ENCODE measurements around the gene PTPRH. TPM values are rescaled to one million over a fixed set of nuclear protein-coding genes. Genes with fewer than 3 reads are reported as not detected.

Gene PTPRH
- total RNA-seq, 4 donors from 2014 or later, result 31.2 to 176 (median 102) TPM

DNA sequence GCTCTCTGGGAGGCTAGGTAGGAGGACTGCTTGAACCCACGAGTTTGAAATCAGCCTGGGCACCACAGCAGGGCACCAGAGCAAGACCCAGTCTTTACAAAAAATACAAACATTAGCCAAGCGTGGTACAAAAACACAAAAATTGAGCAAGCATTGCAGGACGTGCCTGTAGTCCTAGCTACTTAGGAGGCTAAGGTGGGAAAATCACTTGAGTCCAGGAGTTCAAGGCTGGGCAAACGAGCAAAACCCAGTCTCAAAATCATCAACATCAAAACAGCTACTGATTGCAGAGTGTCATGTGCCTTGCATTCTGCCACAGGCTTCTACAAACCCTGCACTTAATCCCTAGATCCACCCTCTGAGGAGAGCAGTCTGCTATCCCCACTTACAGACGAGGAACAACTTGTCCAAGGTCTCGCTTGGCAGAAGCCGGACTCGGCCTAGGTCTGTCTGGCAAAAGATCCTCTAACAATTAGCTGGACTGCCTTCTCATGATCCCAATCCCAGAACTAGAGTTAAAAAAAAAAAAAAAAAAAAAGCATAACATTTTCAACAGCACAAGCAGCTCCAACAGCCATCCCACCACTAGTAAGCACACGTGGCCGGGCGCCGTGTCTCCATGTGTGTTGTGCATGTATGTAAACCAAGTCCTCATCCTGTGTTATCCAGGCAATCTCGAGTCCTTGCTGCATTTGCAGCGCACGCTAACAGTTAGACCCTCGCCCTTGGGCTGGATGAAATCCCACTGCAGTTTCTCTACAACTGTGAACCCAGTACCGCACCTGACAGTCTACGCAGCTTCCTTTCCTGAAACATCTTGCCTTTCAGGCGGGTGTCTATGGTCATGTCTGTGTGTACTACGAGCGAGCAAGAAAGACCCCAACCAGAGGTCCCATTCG is 47.5 kb upstream of the PTPRH start:
- intact Hi-C loops (cut with DNase I; ENCODE audit: low total_unique reads), result no loop called here
- no peak for DNase-seq
- in situ Hi-C loops (cut with MboI; ENCODE audit: low pct_ligation_motif_present in 1 of 4, low pct_unique_long_range_greater_than_20kb in 1 of 4, low sequenced_read_pairs in 3 of 4), result no loop called here
- peak overlapping the region; percentile 91 to 93 (median 92) for H3K27ac ChIP-seq
- H3K4me3 ChIP-seq, result peak overlapping the region in 3 of 4 donors; percentile 82 to 97 (median 95)
- TF ChIP-seq CTCF (IDR thresholded peaks at IDR 0.05) (no peak), EP300 (IDR thresholded peaks at IDR 0.05; ENCODE audit: low read depth) (no peak), POLR2AphosphoS5 (IDR thresholded peaks at IDR 0.05) (no peak), POLR2A (IDR thresholded peaks at IDR 0.05) (no peak)
- H3K9me3 ChIP-seq, result no peaks in the 10 kb centered on the region
- 43 to 45% methylated on average over 8 to 22 of the region's 22 CpGs for WGBS, 2 donors (ENCODE audit: low coverage in 1 of 2)
- H3K27me3 ChIP-seq, result no peaks in the 10 kb centered on the region
- H3K4me1 ChIP-seq, result peaks cover 34 to 63% (median 41%) of the 10 kb centered on the region in 4 donors
- no peaks in the 10 kb centered on the region for H3K36me3 ChIP-seq

GRCh38 chr19:55255618-55256423 is 46.5 kb upstream of the PTPRH start:
- no peak for TF ChIP-seq CTCF (IDR thresholded peaks at IDR 0.05)
- Histone ChIP-seq H3K27me3 (no peaks in the 10 kb centered on the region), H3K4me3 (peak overlapping the region in 1 of 4 donors; percentile 95), H3K36me3 (no peaks in the 10 kb centered on the region), H3K9me3 (no peaks in the 10 kb centered on the region), H3K4me1 (peaks cover 34 to 73% (median 41%) of the 10 kb centered on the region in 4 donors), H3K27ac (peak overlapping the region; percentile 73 to 87 (median 78))
- WGBS, 2 donors (ENCODE audit: low coverage in 1 of 2), result 50 to 51% methylated on average over 1 to 17 of the region's 17 CpGs
- in situ Hi-C loops (cut with MboI; ENCODE audit: low pct_ligation_motif_present in 1 of 4, low pct_unique_long_range_greater_than_20kb in 1 of 4, low sequenced_read_pairs in 3 of 4), result no loop called here
- DNase-seq, result peak; percentile 42
- intact Hi-C loops (cut with DNase I; ENCODE audit: low total_unique reads), result no loop called here

DNA sequence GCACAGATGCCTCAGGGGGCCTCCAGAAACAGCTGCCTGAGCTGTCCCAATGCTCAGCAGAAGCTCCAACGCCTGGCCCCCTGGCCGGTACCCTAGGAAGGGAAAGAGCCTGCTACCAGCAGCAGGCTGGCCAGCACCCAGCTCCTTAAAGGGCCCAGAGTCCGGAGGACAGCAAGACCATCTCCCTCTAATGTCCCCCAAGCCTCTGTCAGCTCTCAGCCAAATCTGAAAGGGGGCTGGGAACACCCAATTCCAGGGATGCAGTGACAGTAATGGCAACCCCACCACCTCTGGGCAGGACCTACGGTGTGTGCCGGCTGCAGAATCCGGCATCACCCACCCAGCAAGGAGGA is 45.3 kb upstream of the PTPRH start:
- DNase-seq, result no peak
- TF ChIP-seq POLR2A (IDR thresholded peaks at IDR 0.05) (no peak), CTCF (IDR thresholded peaks at IDR 0.05) (no peak), POLR2AphosphoS5 (IDR thresholded peaks at IDR 0.05) (no peak), EP300 (IDR thresholded peaks at IDR 0.05; ENCODE audit: low read depth) (no peak)
- H3K4me3 ChIP-seq, result peak overlapping the region in 3 of 4 donors; percentile 4 to 95 (median 10)
- intact Hi-C loops (cut with DNase I; ENCODE audit: low total_unique reads) (no loop called here), in situ Hi-C loops (cut with MboI; ENCODE audit: low pct_ligation_motif_present in 1 of 4, low pct_unique_long_range_greater_than_20kb in 1 of 4, low sequenced_read_pairs in 3 of 4) (no loop called here)
- no peaks in the 10 kb centered on the region for H3K9me3 ChIP-seq
- 68% methylated on average over 6 of the region's 6 CpGs; no CpG with 5 or more reads in 1 of the 2 donors for WGBS, 2 donors (ENCODE audit: low coverage in 1 of 2)
- H3K27ac ChIP-seq, result peak overlapping the region; percentile 73 to 87 (median 78)
- peaks cover 27 to 78% (median 37%) of the 10 kb centered on the region in 4 donors for H3K4me1 ChIP-seq
- no peaks in the 10 kb centered on the region for H3K27me3 ChIP-seq
- no peaks in the 10 kb centered on the region for H3K36me3 ChIP-seq

Data from transverse colon (tissue), 4 donors.